Measurements from ENCODE around the gene SLCO2B1.
A peak's percentile ranks its signal among the peaks of the same experiment; 100 is the strongest.

Gene SLCO2B1

DNA sequence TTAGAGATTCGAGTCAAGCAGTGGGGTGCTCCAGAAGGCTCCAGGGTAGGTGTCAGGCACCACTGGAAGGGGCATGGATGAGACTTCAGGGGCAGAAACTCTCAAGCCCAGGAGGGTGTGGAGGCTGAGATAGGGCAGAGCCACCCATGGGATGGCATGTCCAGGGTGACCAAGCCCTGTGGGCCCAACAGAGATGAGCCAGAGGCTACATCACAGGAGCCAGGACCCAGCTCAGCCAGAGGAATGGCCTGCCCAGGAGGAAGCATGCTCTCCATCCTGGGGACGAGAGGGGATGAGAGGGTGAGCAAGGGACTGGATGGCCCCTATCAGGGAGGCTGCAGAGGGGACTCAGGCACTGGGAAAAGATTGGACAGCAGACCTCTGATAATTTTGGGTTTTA is 42.8 kb downstream of the SLCO2B1 start:
- WGBS, 2 donors (ENCODE audit: extremely low coverage in 2 of 2, insufficient read length in 2 of 2, insufficient replicate concordance in 1 of 2) = no CpG with 5 or more reads among the region's 2 CpGs

DNA sequence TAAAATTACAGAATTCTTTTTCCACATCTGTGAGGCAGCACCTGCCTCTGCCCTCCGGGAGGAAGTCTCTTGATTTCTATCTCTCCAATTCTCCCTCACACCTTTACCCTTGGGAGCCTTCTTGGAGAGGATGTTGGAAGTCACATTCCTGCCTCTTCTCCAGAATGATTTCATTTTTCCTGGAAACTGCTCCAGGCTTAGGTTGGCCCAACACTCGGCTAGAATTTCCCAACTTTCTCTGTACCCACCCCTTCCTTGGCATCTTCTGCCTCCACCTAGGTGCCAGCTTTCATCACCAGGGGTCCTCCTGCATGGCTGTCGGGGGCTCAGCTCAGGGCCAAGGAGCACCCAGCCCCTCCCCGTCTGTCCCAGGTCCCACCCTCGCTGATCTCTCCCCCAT is 43.2 kb downstream of the SLCO2B1 start:
- no peak overlapping the region for H3K4me2 ChIP-seq (ENCODE audit: insufficient read depth, low read length, poor library complexity, severe bottlenecking)
- H3K14ac ChIP-seq (ENCODE audit: low read length) = no peak overlapping the region
- no peak overlapping the region for H4K91ac ChIP-seq (ENCODE audit: low read depth, low read length, poor library complexity)
- H3K36me3 ChIP-seq (replicated peaks in 1 of 2; ENCODE audit: control insufficient read depth in 2 of 2, insufficient read depth in 2 of 2, low read length in 2 of 2) = no peaks in the 10 kb centered on the region
- DNase-seq (ENCODE audit: low spot score) = no peak
- no peak overlapping the region for H3K18ac ChIP-seq (ENCODE audit: low read length)
- no peaks in the 10 kb centered on the region for H3K79me1 ChIP-seq (ENCODE audit: low read depth, low read length)
- H3K27me3 ChIP-seq (ENCODE audit: control insufficient read depth in 3 of 3, insufficient read depth in 3 of 3, low read depth in 1 of 3, low read length in 3 of 3) = no peaks in the 10 kb centered on the region
- WGBS, 2 donors (ENCODE audit: extremely low coverage in 2 of 2, insufficient read length in 2 of 2, insufficient replicate concordance in 1 of 2) = no CpG with 5 or more reads among the region's 5 CpGs
- H2AK5ac ChIP-seq (ENCODE audit: low read depth, low read length) = no peak overlapping the region
- no peak overlapping the region for H3K27ac ChIP-seq (replicated peaks; ENCODE audit: low read length)
- no peak overlapping the region for H3K23ac ChIP-seq (ENCODE audit: low read depth, low read length, poor library complexity)
- no peak overlapping the region for H2AFZ ChIP-seq (ENCODE audit: low read length)
- no peak overlapping the region for H2BK15ac ChIP-seq (ENCODE audit: low read length)
- H3K4ac ChIP-seq (ENCODE audit: low read length) = no peak overlapping the region
- H2BK120ac ChIP-seq (ENCODE audit: low read depth, low read length) = no peak overlapping the region
- H4K8ac ChIP-seq (ENCODE audit: low read depth, low read length) = no peak overlapping the region
- no peaks in the 10 kb centered on the region for H3K9me3 ChIP-seq (replicated peaks in 1 of 2; ENCODE audit: control insufficient read depth in 2 of 2, insufficient read depth in 1 of 2, low read depth in 1 of 2, low read length in 2 of 2)
- no peak overlapping the region for H3K4me3 ChIP-seq (ENCODE audit: low read length in 2 of 2)
- H3K4me1 ChIP-seq (ENCODE audit: control insufficient read depth in 2 of 2, insufficient read depth in 1 of 2, low read depth in 1 of 2, low read length in 2 of 2) = peaks cover 4 to 12% of the 10 kb centered on the region in 2 donors
- H3K9ac ChIP-seq (ENCODE audit: low read depth, low read length, poor library complexity) = no peak overlapping the region
- H2BK5ac ChIP-seq (ENCODE audit: low read length) = no peak overlapping the region
- no peak overlapping the region for H2BK12ac ChIP-seq (ENCODE audit: low read length)

More for the DNA sequence above, 42.8 kb downstream of the SLCO2B1 start:
- Histone ChIP-seq H4K91ac (ENCODE audit: low read depth, low read length, poor library complexity) (no peak overlapping the region), H3K4ac (ENCODE audit: low read length) (peak overlapping the region; percentile 43), H3K27me3 (ENCODE audit: control insufficient read depth in 3 of 3, insufficient read depth in 3 of 3, low read depth in 1 of 3, low read length in 3 of 3) (no peaks in the 10 kb centered on the region), H3K79me1 (ENCODE audit: low read depth, low read length) (no peaks in the 10 kb centered on the region), H3K4me3 (ENCODE audit: low read length in 2 of 2) (no peak overlapping the region), H2BK12ac (ENCODE audit: low read length) (no peak overlapping the region), H2AFZ (ENCODE audit: low read length) (no peak overlapping the region), H3K14ac (ENCODE audit: low read length) (no peak overlapping the region), H3K4me1 (ENCODE audit: control insufficient read depth in 2 of 2, insufficient read depth in 1 of 2, low read depth in 1 of 2, low read length in 2 of 2) (peaks cover 4 to 10% of the 10 kb centered on the region in 2 donors), H2BK5ac (ENCODE audit: low read length) (peak overlapping the region; percentile 10), H3K18ac (ENCODE audit: low read length) (no peak overlapping the region), H2BK15ac (ENCODE audit: low read length) (no peak overlapping the region), H3K9me3 (replicated peaks in 1 of 2; ENCODE audit: control insufficient read depth in 2 of 2, insufficient read depth in 1 of 2, low read depth in 1 of 2, low read length in 2 of 2) (no peaks in the 10 kb centered on the region), H3K36me3 (replicated peaks in 1 of 2; ENCODE audit: control insufficient read depth in 2 of 2, insufficient read depth in 2 of 2, low read length in 2 of 2) (no peaks in the 10 kb centered on the region), H3K9ac (ENCODE audit: low read depth, low read length, poor library complexity) (no peak overlapping the region), H4K8ac (ENCODE audit: low read depth, low read length) (no peak overlapping the region), H3K27ac (replicated peaks; ENCODE audit: low read length) (no peak overlapping the region), H2BK120ac (ENCODE audit: low read depth, low read length) (peak overlapping the region; percentile 36), H3K23ac (ENCODE audit: low read depth, low read length, poor library complexity) (no peak overlapping the region), H2AK5ac (ENCODE audit: low read depth, low read length) (no peak overlapping the region), H3K4me2 (ENCODE audit: insufficient read depth, low read length, poor library complexity, severe bottlenecking) (no peak overlapping the region)
- DNase-seq (ENCODE audit: low spot score) = no peak

DNA sequence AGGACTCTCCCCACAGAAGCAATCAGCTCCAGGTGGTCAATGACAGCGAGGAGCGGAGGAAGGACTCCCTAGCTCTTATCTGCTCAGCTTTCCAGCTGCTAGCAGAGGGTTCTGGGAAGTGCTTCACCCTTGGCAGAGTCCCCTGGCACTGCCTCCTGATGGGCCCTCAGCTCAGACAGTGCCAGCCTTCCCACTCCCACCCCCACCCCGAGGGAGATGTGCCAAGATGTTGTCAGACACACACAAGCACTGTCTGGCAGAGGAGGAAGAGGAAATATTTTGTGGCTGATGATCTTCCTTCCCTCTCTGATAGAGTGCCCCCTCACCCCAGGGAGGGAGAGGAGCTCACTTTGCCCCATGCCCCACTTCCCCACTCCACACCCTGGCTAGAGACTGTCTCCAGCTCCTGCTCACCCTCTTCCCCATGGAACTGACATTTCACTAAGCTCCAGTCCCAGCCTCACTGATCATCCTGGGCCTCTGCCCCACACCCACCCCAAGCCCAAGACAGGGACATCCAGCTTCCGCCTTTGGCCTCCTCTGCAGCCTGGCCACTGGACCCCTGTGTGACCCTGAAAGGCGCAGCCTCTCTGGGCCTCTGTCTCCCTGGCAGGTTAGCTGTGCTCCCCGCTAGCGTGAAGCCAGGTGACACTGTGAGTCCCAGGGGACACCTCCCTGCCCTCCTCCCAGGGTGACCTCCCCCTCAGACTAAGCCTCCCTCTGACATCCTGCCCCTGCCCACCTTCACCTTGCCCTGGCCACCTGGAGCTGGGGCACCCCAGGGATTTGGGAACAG is 44.5 kb downstream of the SLCO2B1 start:
- Histone ChIP-seq H4K91ac (ENCODE audit: low read depth, low read length, poor library complexity) (no peak overlapping the region), H2BK120ac (ENCODE audit: low read depth, low read length) (no peak overlapping the region), H2AK5ac (ENCODE audit: low read depth, low read length) (peak overlapping the region; percentile 11), H3K36me3 (replicated peaks in 1 of 2; ENCODE audit: control insufficient read depth in 2 of 2, insufficient read depth in 2 of 2, low read length in 2 of 2) (no peaks in the 10 kb centered on the region), H3K23ac (ENCODE audit: low read depth, low read length, poor library complexity) (no peak overlapping the region), H3K4me1 (ENCODE audit: control insufficient read depth in 2 of 2, insufficient read depth in 1 of 2, low read depth in 1 of 2, low read length in 2 of 2) (peaks cover 4 to 12% of the 10 kb centered on the region in 2 donors), H2BK12ac (ENCODE audit: low read length) (no peak overlapping the region), H2BK15ac (ENCODE audit: low read length) (no peak overlapping the region), H3K14ac (ENCODE audit: low read length) (peak overlapping the region; percentile 22), H4K8ac (ENCODE audit: low read depth, low read length) (no peak overlapping the region), H3K9ac (ENCODE audit: low read depth, low read length, poor library complexity) (no peak overlapping the region), H2BK5ac (ENCODE audit: low read length) (no peak overlapping the region), H3K79me1 (ENCODE audit: low read depth, low read length) (no peaks in the 10 kb centered on the region), H3K9me3 (replicated peaks in 1 of 2; ENCODE audit: control insufficient read depth in 2 of 2, insufficient read depth in 1 of 2, low read depth in 1 of 2, low read length in 2 of 2) (no peaks in the 10 kb centered on the region), H3K27me3 (ENCODE audit: control insufficient read depth in 3 of 3, insufficient read depth in 3 of 3, low read depth in 1 of 3, low read length in 3 of 3) (no peaks in the 10 kb centered on the region), H3K27ac (replicated peaks; ENCODE audit: low read length) (no peak overlapping the region), H3K18ac (ENCODE audit: low read length) (peak overlapping the region; percentile 54), H2AFZ (ENCODE audit: low read length) (no peak overlapping the region), H3K4me3 (ENCODE audit: low read length in 2 of 2) (no peak overlapping the region), H3K4ac (ENCODE audit: low read length) (no peak overlapping the region), H3K4me2 (ENCODE audit: insufficient read depth, low read length, poor library complexity, severe bottlenecking) (no peak overlapping the region)
- no CpG with 5 or more reads among the region's 7 CpGs for WGBS, 2 donors (ENCODE audit: extremely low coverage in 2 of 2, insufficient read length in 2 of 2, insufficient replicate concordance in 1 of 2)
- no peak for DNase-seq (ENCODE audit: low spot score)

DNA sequence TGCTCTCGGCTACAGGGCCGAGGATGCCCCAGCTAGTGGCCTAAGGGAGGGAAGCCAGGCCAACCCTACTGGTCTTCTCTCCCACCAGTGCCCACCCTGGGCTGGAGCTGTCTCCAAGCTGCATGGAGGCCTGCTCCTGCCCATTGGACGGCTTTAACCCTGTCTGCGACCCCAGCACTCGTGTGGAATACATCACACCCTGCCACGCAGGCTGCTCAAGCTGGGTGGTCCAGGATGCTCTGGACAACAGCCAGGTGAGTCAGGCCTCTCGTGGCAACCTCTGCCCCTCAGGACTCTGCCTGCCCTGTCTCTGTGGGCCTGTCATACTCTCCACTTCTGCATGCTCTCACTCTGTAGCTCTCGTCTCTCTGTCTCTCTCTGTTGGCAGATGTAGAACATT is 45.5 kb downstream of the SLCO2B1 start:
- peaks cover 4 to 7% of the 10 kb centered on the region in 2 donors for H3K4me1 ChIP-seq (ENCODE audit: control insufficient read depth in 2 of 2, insufficient read depth in 1 of 2, low read depth in 1 of 2, low read length in 2 of 2)
- no peak overlapping the region for H3K4me3 ChIP-seq (ENCODE audit: low read length in 2 of 2)
- H3K9ac ChIP-seq (ENCODE audit: low read depth, low read length, poor library complexity) = no peak overlapping the region
- peak overlapping the region; percentile 31 for H3K18ac ChIP-seq (ENCODE audit: low read length)
- no peaks in the 10 kb centered on the region for H3K27me3 ChIP-seq (ENCODE audit: control insufficient read depth in 3 of 3, insufficient read depth in 3 of 3, low read depth in 1 of 3, low read length in 3 of 3)
- H3K9me3 ChIP-seq (replicated peaks in 1 of 2; ENCODE audit: control insufficient read depth in 2 of 2, insufficient read depth in 1 of 2, low read depth in 1 of 2, low read length in 2 of 2) = no peaks in the 10 kb centered on the region
- no peak for DNase-seq (ENCODE audit: low spot score)
- H3K4ac ChIP-seq (ENCODE audit: low read length) = no peak overlapping the region
- no peak overlapping the region for H2BK120ac ChIP-seq (ENCODE audit: low read depth, low read length)
- H2BK12ac ChIP-seq (ENCODE audit: low read length) = no peak overlapping the region
- H4K8ac ChIP-seq (ENCODE audit: low read depth, low read length) = no peak overlapping the region
- no peak overlapping the region for H2BK5ac ChIP-seq (ENCODE audit: low read length)
- no peaks in the 10 kb centered on the region for H3K36me3 ChIP-seq (replicated peaks in 1 of 2; ENCODE audit: control insufficient read depth in 2 of 2, insufficient read depth in 2 of 2, low read length in 2 of 2)
- H3K4me2 ChIP-seq (ENCODE audit: insufficient read depth, low read length, poor library complexity, severe bottlenecking) = no peak overlapping the region
- no peak overlapping the region for H2BK15ac ChIP-seq (ENCODE audit: low read length)
- H3K79me1 ChIP-seq (ENCODE audit: low read depth, low read length) = no peaks in the 10 kb centered on the region
- no peak overlapping the region for H3K23ac ChIP-seq (ENCODE audit: low read depth, low read length, poor library complexity)
- no peak overlapping the region for H2AFZ ChIP-seq (ENCODE audit: low read length)
- no CpG with 5 or more reads among the region's 8 CpGs for WGBS, 2 donors (ENCODE audit: extremely low coverage in 2 of 2, insufficient read length in 2 of 2, insufficient replicate concordance in 1 of 2)
- no peak overlapping the region for H3K14ac ChIP-seq (ENCODE audit: low read length)
- H2AK5ac ChIP-seq (ENCODE audit: low read depth, low read length) = no peak overlapping the region
- no peak overlapping the region for H3K27ac ChIP-seq (replicated peaks; ENCODE audit: low read length)
- H4K91ac ChIP-seq (ENCODE audit: low read depth, low read length, poor library complexity) = no peak overlapping the region

Data from neuronal stem cell (in vitro differentiated cells).